Measurements from ENCODE around the gene RAI14. TPM values are rescaled to one million over a fixed set of nuclear protein-coding genes. Genes with fewer than 3 reads are reported as not detected.

RAI14 gene
- total and polyA plus RNA-seq, 7 experiments from 2014 or later: 0.32 to 0.98 (median 0.89) TPM; not detected in 4

- ATAC-seq: no peak
- Mint-ChIP-seq H3K9me3 (peaks cover 0 to 11% (median 2%) of the 10 kb centered on the region in 11 donors), H3K27me3 (peaks cover 4 to 22% (median 11%) of the 10 kb centered on the region in 5 donors), H3K4me3 (no peak overlapping the region), H3K36me3 (peaks cover 0 to 5% (median 0%) of the 10 kb centered on the region in 5 donors), H3K27ac (no peak overlapping the region), H3K4me1 (no peaks in the 10 kb centered on the region)
- ChIA-PET POLR2A (no interaction called here), CTCF (no interaction called here)
- Histone ChIP-seq H3K4me3 (ENCODE audit: low read length) (no peak overlapping the region), H3K27me3 (ENCODE audit: control insufficient read depth in 2 of 2, insufficient read depth in 2 of 2, low read length in 2 of 2) (no peaks in the 10 kb centered on the region), H3K36me3 (ENCODE audit: control insufficient read depth in 2 of 3, insufficient read depth in 3 of 3, low read length in 3 of 3) (no peaks in the 10 kb centered on the region), H3K27ac (ENCODE audit: low read depth, low read length) (no peak overlapping the region), H3K4me1 (ENCODE audit: control insufficient read depth in 2 of 2, insufficient read depth in 2 of 2, low read length in 2 of 2) (no peaks in the 10 kb centered on the region), H3K9me3 (ENCODE audit: control insufficient read depth in 2 of 3, low read length in 3 of 3) (no peaks in the 10 kb centered on the region)
- intact Hi-C loops (cut with micrococcal nuclease): no loop called here
- DNase-seq: no peak
Measured at GRCh38 chr5:34881246-34881645, 225.1 kb downstream of the RAI14 start.

Other genes starting within 250 kb of the RAI14 start
- gene TTC23L, start 182.8 kb downstream of the RAI14 start, total RNA-seq: 1 to 10 TPM in 1 of 5 experiments, under 1 TPM in 2, not detected in 2; 0.57 to 1.9 (median 1.00) TPM
- not detected for gene TTC23L, start 182.8 kb downstream of the RAI14 start, polyA plus RNA-seq